AG09309 (cell line): ENCODE data around the gene YAP1.

Experiments used
- DNase-seq: peaks from one replicate; pipeline ENCODE4 v3.0.0-alpha.2; 2010; ENCODE audit warnings: low read depth
- H3K4me3 ChIP-seq: 2 replicates; pipeline ENCODE4 v1.5.1; 2011; ENCODE audit warnings: mild to moderate bottlenecking, low read depth, low read length, moderate library complexity; ENCODE audit not compliant: control insufficient read depth
- CTCF ChIP-seq: IDR thresholded peaks from 2 replicates; pipeline ENCODE4 v1.5.1; 2011; ENCODE audit warnings: mild to moderate bottlenecking, low read depth, low read length, inconsistent platforms; ENCODE audit not compliant: insufficient read depth, control insufficient read depth; ENCODE audit errors: missing control alignments

Gene YAP1

DNA sequence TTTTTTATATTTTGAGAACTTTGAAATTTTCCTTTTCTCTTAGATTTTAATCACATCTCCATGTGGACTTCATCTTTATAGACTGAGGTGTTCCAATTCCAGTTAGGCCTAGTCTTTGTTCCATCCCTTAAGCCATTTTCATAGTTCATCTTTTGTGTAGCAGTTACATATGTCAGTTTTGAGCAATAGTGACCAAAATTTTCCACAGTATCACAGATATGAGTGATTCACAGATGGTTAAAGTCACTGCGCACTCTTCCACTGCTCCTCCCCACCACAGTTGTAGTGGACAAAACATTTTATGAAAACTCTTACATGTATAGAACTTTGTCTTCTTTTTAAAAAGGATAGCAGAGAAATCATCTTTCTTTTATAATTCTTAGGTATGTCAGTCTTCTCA, 42.8 kb downstream of the YAP1 start:
- no peak for TF ChIP-seq CTCF
- DNase-seq, result no peak
- H3K4me3 ChIP-seq, result no peak overlapping the region

DNA sequence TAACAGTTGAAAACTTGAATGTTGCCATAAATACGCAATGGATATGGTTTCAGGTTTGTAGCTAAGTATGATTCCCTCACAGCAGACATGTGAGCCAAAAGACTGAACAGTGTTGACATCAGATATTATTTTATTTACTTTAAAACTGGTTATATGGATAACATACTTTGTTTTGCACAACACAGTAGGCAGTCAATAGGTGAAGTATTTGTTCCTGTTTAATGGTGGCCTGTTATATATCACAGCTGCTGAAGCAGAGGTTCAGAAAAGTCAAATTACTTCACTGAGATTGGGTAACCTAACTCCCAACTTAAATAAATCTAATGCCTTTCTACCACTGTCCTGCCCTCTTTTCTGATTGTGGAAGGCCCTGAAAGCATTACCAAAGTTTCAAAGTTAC, 44.6 kb downstream of the YAP1 start:
- TF ChIP-seq CTCF, result no peak
- DNase-seq, result no peak

GRCh38 chr11:102155676-102156075, 45.4 kb downstream of the YAP1 start:
- H3K4me3 ChIP-seq, result no peak overlapping the region
- TF ChIP-seq CTCF, result no peak
- DNase-seq, result no peak

More for the DNA sequence above, 44.6 kb downstream of the YAP1 start:
- H3K4me3 ChIP-seq, result no peak overlapping the region

GRCh38 chr11:102157219-102157618, 47.0 kb downstream of the YAP1 start:
- DNase-seq, result no peak
- H3K4me3 ChIP-seq, result no peak overlapping the region
- no peak for TF ChIP-seq CTCF

DNA sequence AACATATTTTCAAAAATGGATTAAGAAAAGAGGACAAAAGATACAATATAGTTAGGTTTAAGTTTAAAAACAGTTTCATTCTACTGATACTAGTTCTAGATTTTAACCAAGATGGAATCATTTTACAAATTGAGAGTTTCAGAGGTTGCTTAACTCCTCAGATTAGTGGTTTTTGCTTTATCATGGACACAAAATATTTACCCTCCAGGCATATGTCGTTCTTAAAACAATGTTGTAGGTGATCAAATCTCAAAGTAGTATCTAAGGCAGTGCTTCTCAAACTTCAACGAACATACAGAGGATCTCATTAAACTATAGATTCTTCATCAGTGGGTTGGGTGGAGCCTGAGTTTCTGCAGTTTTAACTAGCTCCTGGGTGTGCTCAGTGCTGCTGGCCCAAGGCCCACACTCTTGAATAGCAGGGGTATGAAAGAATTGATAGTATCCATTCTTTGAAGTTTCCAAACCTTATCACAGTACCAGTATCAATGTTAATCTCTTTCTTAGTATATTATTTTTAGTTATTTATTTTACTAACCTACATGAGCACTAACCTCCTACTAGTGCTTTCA, 48.0 kb downstream of the YAP1 start:
- no peak overlapping the region for H3K4me3 ChIP-seq
- no peak for TF ChIP-seq CTCF
- no peak for DNase-seq

- no peak for DNase-seq
- no peak overlapping the region for H3K4me3 ChIP-seq
- no peak for TF ChIP-seq CTCF
These were observed 53.1 kb downstream of the YAP1 start for GRCh38 chr11:102163368-102163767.
